Kidney epithelial cell (primary cell): ENCODE results near the gene AMOTL1. TPM values are rescaled to one million over a fixed set of nuclear protein-coding genes. Genes with fewer than 3 reads are reported as not detected.

Source experiments
- DNase-seq: peaks from one replicate; pipeline ENCODE4 v3.0.0-alpha.2; 2010; ENCODE audit warnings: low read depth
- H3K27me3 ChIP-seq: 2 replicates; pipeline ENCODE4 v1.6.0; 2011; ENCODE audit warnings: low read length; ENCODE audit not compliant: control insufficient read depth, insufficient read depth
- H3K36me3 ChIP-seq: 2 replicates; pipeline ENCODE4 v1.5.1; 2011; ENCODE audit warnings: low read length; ENCODE audit not compliant: control insufficient read depth, insufficient read depth
- H3K4me3 ChIP-seq: 2 replicates; pipeline ENCODE4 v1.5.1; 2011; ENCODE audit warnings: low read depth, mild to moderate bottlenecking, control low read depth, low read length
- total RNA-seq: library from RNA; depleted of rRNA; stranded (reverse); fragments of >200 nt; gene quantifications from 2 replicates; pipeline ENCODE4 v1.2.3, GENCODE V29; 2015
- TF ChIP-seq, protein P1 (sequence below): IDR thresholded peaks from 2 replicates; pipeline ENCODE4 v1.5.1; 2011; ENCODE audit warnings: mild to moderate bottlenecking, moderate library complexity, low read length, control low read depth, inconsistent platforms; ENCODE audit not compliant: insufficient read depth, poor library complexity, severe bottlenecking

The AMOTL1 gene
- total RNA-seq, 1 donor from 2014 or later, result 48.8 TPM

DNA sequence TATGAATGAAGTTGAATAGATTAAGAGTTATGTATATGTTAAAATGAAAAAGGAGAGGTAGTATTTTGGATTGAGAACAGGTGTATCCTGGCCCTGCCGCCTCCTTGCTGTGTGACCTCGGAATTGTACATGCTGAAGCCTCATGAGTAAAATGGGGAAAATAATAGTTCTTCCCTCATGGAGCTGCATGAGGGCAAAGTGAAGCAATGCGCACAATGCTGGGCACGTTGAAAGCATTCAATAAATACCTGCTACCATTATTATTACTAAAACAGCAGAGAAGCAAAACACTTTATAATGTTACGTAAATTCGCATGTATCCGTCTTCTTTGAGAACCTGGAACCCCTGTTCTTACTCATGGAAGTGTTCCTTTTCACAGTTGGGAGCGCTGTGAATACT lies 5.7 kb downstream of the AMOTL1 start:
- H3K27me3 ChIP-seq, result no peaks in the 10 kb centered on the region
- no peaks in the 10 kb centered on the region for H3K36me3 ChIP-seq
- TF ChIP-seq, protein P1, sequence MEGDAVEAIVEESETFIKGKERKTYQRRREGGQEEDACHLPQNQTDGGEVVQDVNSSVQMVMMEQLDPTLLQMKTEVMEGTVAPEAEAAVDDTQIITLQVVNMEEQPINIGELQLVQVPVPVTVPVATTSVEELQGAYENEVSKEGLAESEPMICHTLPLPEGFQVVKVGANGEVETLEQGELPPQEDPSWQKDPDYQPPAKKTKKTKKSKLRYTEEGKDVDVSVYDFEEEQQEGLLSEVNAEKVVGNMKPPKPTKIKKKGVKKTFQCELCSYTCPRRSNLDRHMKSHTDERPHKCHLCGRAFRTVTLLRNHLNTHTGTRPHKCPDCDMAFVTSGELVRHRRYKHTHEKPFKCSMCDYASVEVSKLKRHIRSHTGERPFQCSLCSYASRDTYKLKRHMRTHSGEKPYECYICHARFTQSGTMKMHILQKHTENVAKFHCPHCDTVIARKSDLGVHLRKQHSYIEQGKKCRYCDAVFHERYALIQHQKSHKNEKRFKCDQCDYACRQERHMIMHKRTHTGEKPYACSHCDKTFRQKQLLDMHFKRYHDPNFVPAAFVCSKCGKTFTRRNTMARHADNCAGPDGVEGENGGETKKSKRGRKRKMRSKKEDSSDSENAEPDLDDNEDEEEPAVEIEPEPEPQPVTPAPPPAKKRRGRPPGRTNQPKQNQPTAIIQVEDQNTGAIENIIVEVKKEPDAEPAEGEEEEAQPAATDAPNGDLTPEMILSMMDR, result no peak
- no peak for DNase-seq
- no peak overlapping the region for H3K4me3 ChIP-seq

DNA sequence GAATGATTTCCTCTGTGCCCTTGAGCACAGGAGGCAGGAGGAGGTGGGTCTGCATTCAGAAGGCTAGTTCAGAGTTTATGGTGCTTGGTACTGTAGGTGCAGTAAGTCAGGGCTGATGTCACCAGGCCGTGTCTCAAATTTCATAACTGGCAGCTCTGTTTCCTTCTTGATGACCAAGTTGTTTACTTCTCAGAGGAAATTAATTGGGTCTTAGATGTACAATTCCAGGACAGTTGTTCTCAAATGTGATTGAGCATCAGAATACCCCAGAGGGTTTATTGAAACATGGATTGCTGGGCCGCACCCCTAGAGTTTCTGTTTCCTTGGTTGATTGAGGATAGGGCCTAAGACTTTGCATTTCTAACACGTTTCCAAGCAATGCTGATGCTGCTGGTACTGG lies 6.2 kb downstream of the AMOTL1 start:
- Histone ChIP-seq H3K27me3 (no peaks in the 10 kb centered on the region), H3K36me3 (no peaks in the 10 kb centered on the region), H3K4me3 (no peak overlapping the region)
- TF ChIP-seq, protein P1, result no peak
- DNase-seq, result no peak

DNA sequence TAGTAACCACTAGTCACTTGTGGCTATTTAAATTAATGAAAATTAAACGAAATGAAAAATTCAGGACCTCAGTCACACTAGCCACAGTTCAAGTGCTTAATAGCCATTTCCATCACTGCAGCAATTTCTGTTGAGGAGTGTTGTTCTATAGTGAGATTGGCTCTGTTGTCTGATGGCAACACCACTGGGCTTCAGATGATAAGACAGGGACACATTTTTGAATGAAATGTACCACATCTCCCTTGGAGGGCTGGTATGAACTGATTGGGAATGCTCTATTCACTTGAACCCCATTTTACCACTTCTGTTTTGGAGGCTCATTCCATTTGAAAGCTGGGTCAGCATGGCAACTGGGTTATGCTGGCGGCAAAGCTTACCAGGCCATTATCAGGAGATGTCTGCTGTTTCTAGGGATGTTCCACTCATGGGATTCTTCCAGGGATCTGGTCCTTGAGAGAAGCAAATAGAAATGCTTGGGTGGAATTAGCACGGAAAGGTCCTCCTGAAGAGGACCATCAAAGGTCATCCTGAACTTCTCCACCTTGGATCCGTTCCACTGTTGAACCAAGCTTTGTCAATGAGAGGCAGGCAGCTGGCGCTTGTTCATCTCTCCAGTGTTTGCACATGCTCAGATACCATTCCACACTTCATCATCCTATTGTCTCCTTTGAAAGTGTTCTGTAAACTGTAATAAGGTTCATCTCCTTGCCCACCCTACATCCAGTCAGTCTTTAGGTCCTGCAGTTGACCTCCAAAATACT lies 7.6 kb downstream of the AMOTL1 start:
- DNase-seq, result no peak
- Histone ChIP-seq H3K36me3 (no peaks in the 10 kb centered on the region), H3K27me3 (no peaks in the 10 kb centered on the region), H3K4me3 (no peak overlapping the region)
- TF ChIP-seq, protein P1, result no peak

DNA sequence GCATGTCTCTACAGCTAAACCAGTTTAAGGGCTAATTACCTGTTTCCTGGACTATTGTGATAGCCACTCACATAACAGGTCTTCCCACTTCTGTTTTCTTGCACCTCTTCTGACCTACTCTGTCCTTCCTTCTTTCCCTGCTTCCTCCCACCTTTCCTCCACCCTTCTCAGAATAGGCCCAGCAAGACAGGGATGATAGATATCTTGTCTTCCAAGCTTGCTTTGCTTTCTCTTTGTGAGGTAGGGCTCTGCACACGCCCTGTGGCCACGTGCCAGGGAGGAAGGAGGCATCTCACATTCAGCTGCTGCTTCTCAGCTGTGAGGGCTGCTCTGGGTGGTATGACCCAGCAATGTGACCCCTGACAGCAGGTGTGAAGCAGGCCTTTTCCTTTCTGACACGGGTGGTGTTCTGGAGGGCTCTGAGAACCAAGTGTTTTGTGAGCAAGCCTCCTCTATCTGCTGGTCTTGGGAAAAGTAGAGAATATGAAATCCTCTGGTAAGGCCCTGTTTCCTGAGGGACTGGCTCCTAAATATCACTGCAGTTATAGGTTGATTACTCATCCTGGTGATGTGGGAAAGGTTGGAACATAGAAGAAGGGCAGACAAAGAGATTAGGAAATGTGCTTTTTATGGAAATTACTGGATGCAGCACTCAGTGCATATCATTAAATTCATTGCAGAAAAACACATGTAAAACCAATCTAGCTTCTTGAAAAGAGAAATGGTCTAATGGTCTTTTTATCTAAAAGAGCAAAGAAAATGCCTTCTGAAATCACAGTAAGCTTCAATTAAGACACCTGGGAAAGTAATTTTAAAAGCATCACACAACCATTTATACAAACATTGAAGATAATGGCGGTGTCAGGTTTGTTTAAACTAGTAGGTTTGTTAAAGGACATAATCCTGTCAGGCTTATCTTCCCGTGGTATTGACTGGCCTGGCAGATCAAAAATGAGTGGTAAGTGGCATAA lies 8.5 kb downstream of the AMOTL1 start:
- TF ChIP-seq, protein P1, result no peak
- H3K4me3 ChIP-seq, result no peak overlapping the region
- H3K27me3 ChIP-seq, result no peaks in the 10 kb centered on the region
- no peaks in the 10 kb centered on the region for H3K36me3 ChIP-seq
- DNase-seq, result no peak

DNA sequence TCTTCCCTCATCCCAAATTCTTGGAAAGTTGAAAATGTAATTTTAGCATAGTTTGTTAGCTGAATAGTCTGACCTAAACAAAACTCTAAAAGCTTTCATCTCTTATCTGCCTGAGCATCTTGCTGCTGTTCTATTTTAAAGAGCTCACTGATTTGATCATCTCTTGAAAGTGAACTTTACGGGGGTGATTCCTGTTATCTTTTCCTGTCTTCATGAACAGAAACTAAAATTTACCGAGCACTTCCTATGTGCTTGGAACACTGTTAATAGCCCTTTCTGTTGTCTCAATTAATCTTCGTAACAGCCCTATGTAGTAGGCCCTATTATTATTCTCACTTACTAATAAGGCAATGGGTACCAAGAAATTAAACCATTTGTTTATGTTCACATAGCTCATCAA lies 12.3 kb downstream of the AMOTL1 start:
- Histone ChIP-seq H3K4me3 (no peak overlapping the region), H3K27me3 (no peaks in the 10 kb centered on the region), H3K36me3 (no peaks in the 10 kb centered on the region)
- DNase-seq, result no peak
- TF ChIP-seq, protein P1, result no peak
